Trophoblast cell (in vitro differentiated cells and primary cell): ENCODE measurements around the gene KIF26B.

Source experiments
- DNase-seq, 2 donors: peaks; one replicate each; pipeline ENCODE4 v3.0.0-alpha.2; 2016
- H2AFZ ChIP-seq: 2 replicates; pipeline ENCODE4 v1.6.1; 2013; ENCODE audit warnings: low read length, moderate library complexity, mild to moderate bottlenecking; ENCODE audit not compliant: insufficient read depth, poor library complexity
- H2AK5ac ChIP-seq: 2 replicates; pipeline ENCODE4 v1.6.1; 2013; ENCODE audit warnings: mild to moderate bottlenecking, low read length
- H2BK120ac ChIP-seq: 2 replicates; pipeline ENCODE4 v1.6.1; 2013; ENCODE audit warnings: low read length, mild to moderate bottlenecking, moderate library complexity; ENCODE audit not compliant: insufficient read depth, poor library complexity
- H2BK12ac ChIP-seq: 2 replicates; pipeline ENCODE4 v1.6.1; 2013; ENCODE audit warnings: mild to moderate bottlenecking, low read length, moderate library complexity
- H2BK5ac ChIP-seq: 2 replicates; pipeline ENCODE4 v1.6.1; 2013; ENCODE audit warnings: low read length, low read depth, moderate library complexity, mild to moderate bottlenecking; ENCODE audit not compliant: poor library complexity
- H3K14ac ChIP-seq: 2 replicates; pipeline ENCODE4 v1.6.1; 2013; ENCODE audit warnings: mild to moderate bottlenecking, low read length
- H3K18ac ChIP-seq: 2 replicates; pipeline ENCODE4 v1.6.1; 2013; ENCODE audit warnings: mild to moderate bottlenecking, low read length
- H3K23ac ChIP-seq: 2 replicates; pipeline ENCODE4 v1.6.1; 2013; ENCODE audit warnings: low read length
- H3K27ac ChIP-seq: 2 replicates; pipeline ENCODE4 v1.5.1; 2013; ENCODE audit warnings: low read depth, mild to moderate bottlenecking, inconsistent platforms, low read length, moderate library complexity
- H3K27me3 ChIP-seq: 2 replicates; pipeline ENCODE4 v1.6.1; 2013; ENCODE audit warnings: inconsistent platforms, mild to moderate bottlenecking, low read length, moderate library complexity; ENCODE audit not compliant: insufficient read depth
- H3K36me3 ChIP-seq, 2 experiments: 1 replicate in 1 of 2; 2 replicates in 1 of 2; pipeline ENCODE4 v1.6.1; 2013; ENCODE audit warnings: low read length in 2 of 2, mild to moderate bottlenecking in 2 of 2, moderate library complexity in 1 of 2; ENCODE audit not compliant: insufficient read depth in 2 of 2, control insufficient read depth in 1 of 2
- H3K4ac ChIP-seq: 2 replicates; pipeline ENCODE4 v1.6.1; 2013; ENCODE audit warnings: low read depth, mild to moderate bottlenecking, low read length, moderate library complexity
- H3K4me1 ChIP-seq, 2 experiments: 1 replicate in 1 of 2; 2 replicates in 1 of 2; pipeline ENCODE4 v1.6.1; 2013; ENCODE audit warnings: low read length in 2 of 2, mild to moderate bottlenecking in 2 of 2, moderate library complexity in 1 of 2; ENCODE audit not compliant: insufficient read depth in 2 of 2, control insufficient read depth in 1 of 2
- H3K4me2 ChIP-seq: 2 replicates; pipeline ENCODE4 v1.6.1; 2013; ENCODE audit warnings: inconsistent platforms, mild to moderate bottlenecking, low read length, moderate library complexity
- H3K4me3 ChIP-seq: 2 replicates; pipeline ENCODE4 v1.5.1; 2013; ENCODE audit warnings: mild to moderate bottlenecking, low read depth, low read length, inconsistent platforms
- H3K79me1 ChIP-seq: one replicate; pipeline ENCODE4 v1.6.1; 2013; ENCODE audit warnings: low read length
- H3K79me2 ChIP-seq: 2 replicates; pipeline ENCODE4 v1.6.1; 2013; ENCODE audit warnings: low read length, mild to moderate bottlenecking; ENCODE audit not compliant: control insufficient read depth, insufficient read depth, poor library complexity
- H3K9ac ChIP-seq: 2 replicates; pipeline ENCODE4 v1.6.1; 2013; ENCODE audit warnings: mild to moderate bottlenecking, low read length
- H3K9me3 ChIP-seq: 2 replicates; pipeline ENCODE4 v1.6.1; 2013; ENCODE audit warnings: low read depth, mild to moderate bottlenecking, control low read depth, inconsistent platforms, low read length; ENCODE audit not compliant: insufficient read depth
- H4K12ac ChIP-seq: 2 replicates; pipeline ENCODE4 v1.6.1; 2013; ENCODE audit warnings: low read depth, mild to moderate bottlenecking, low read length, moderate library complexity
- H4K8ac ChIP-seq: 2 replicates; pipeline ENCODE4 v1.6.1; 2013; ENCODE audit warnings: low read depth, mild to moderate bottlenecking, low read length, moderate library complexity
- H4K91ac ChIP-seq: one replicate; pipeline ENCODE4 v1.6.1; 2013; ENCODE audit warnings: low read depth, mild to moderate bottlenecking, low read length, moderate library complexity
- WGBS: extraction: QIAGEN DNeasy Blood & Tissue Kit; methylation state at CpG from one replicate; pipeline ENCODE4 v1.1.7; 2013; ENCODE audit warnings: missing lambda C conversion rate; ENCODE audit not compliant: insufficient read length, insufficient coverage; ENCODE audit errors: extremely low coverage; 5-methylcytosine and 5-hydroxymethylcytosine counted together

The KIF26B gene

GRCh38 chr1:245480393-245481120 lies 325.8 kb downstream of the KIF26B start:
- Histone ChIP-seq H3K4me2 (no peak overlapping the region), H4K12ac (no peak overlapping the region), H3K27me3 (no peaks in the 10 kb centered on the region), H3K4me3 (no peak overlapping the region), H2BK12ac (no peak overlapping the region), H3K18ac (no peak overlapping the region), H3K23ac (no peak overlapping the region), H4K91ac (no peak overlapping the region), H3K36me3 (no peaks in the 10 kb centered on the region), H2AFZ (no peak overlapping the region), H4K8ac (no peak overlapping the region), H2BK120ac (no peak overlapping the region), H3K27ac (no peak overlapping the region), H2AK5ac (no peak overlapping the region), H3K4me1 (peaks cover 4 to 9% of the 10 kb centered on the region in 2 experiments), H3K79me2 (no peaks in the 10 kb centered on the region), H3K9ac (no peak overlapping the region), H3K4ac (no peak overlapping the region), H3K9me3 (peaks cover 1% of the 10 kb centered on the region), H3K79me1 (no peaks in the 10 kb centered on the region), H3K14ac (no peak overlapping the region), H2BK5ac (no peak overlapping the region)
- DNase-seq: no peak
- WGBS: no CpG with 5 or more reads among the region's 6 CpGs

GRCh38 chr1:245481261-245481660 lies 326.5 kb downstream of the KIF26B start:
- no peak for DNase-seq
- no peak overlapping the region for H2BK12ac ChIP-seq
- H3K4me3 ChIP-seq: no peak overlapping the region
- no peak overlapping the region for H2BK5ac ChIP-seq
- no peak overlapping the region for H3K4me2 ChIP-seq
- H4K91ac ChIP-seq: no peak overlapping the region
- H3K14ac ChIP-seq: no peak overlapping the region
- H2AK5ac ChIP-seq: no peak overlapping the region
- H3K79me2 ChIP-seq: no peaks in the 10 kb centered on the region
- no peak overlapping the region for H3K18ac ChIP-seq
- H3K27me3 ChIP-seq: no peaks in the 10 kb centered on the region
- no peaks in the 10 kb centered on the region for H3K36me3 ChIP-seq
- no peak overlapping the region for H3K27ac ChIP-seq
- no peak overlapping the region for H3K4ac ChIP-seq
- no peak overlapping the region for H3K9ac ChIP-seq
- no peaks in the 10 kb centered on the region for H3K79me1 ChIP-seq
- peaks cover 4 to 9% of the 10 kb centered on the region in 2 experiments for H3K4me1 ChIP-seq
- no peak overlapping the region for H2AFZ ChIP-seq
- no peak overlapping the region for H4K12ac ChIP-seq
- no peak overlapping the region for H4K8ac ChIP-seq
- WGBS: no CpG with 5 or more reads among the region's 6 CpGs
- H2BK120ac ChIP-seq: no peak overlapping the region
- peaks cover 1% of the 10 kb centered on the region for H3K9me3 ChIP-seq
- H3K23ac ChIP-seq: no peak overlapping the region

GRCh38 chr1:245483247-245483646 lies 328.5 kb downstream of the KIF26B start:
- no peak for DNase-seq
- peaks cover 8 to 17% of the 10 kb centered on the region in 2 experiments for H3K4me1 ChIP-seq
- H2BK120ac ChIP-seq: no peak overlapping the region
- no peak overlapping the region for H3K4me2 ChIP-seq
- H4K8ac ChIP-seq: no peak overlapping the region
- H3K9ac ChIP-seq: no peak overlapping the region
- no peak overlapping the region for H3K4ac ChIP-seq
- H3K36me3 ChIP-seq: peaks cover 0 to 2% of the 10 kb centered on the region in 2 experiments
- no peak overlapping the region for H3K23ac ChIP-seq
- no peak overlapping the region for H3K4me3 ChIP-seq
- no peak overlapping the region for H2AK5ac ChIP-seq
- no peak overlapping the region for H4K12ac ChIP-seq
- H3K79me2 ChIP-seq: no peaks in the 10 kb centered on the region
- no peaks in the 10 kb centered on the region for H3K27me3 ChIP-seq
- H3K27ac ChIP-seq: no peak overlapping the region
- no peak overlapping the region for H3K18ac ChIP-seq
- no peak overlapping the region for H2AFZ ChIP-seq
- peaks cover 1% of the 10 kb centered on the region for H3K9me3 ChIP-seq
- H3K14ac ChIP-seq: no peak overlapping the region
- H3K79me1 ChIP-seq: no peaks in the 10 kb centered on the region
- no CpG with 5 or more reads among the region's 6 CpGs for WGBS
- H2BK5ac ChIP-seq: no peak overlapping the region
- no peak overlapping the region for H4K91ac ChIP-seq
- H2BK12ac ChIP-seq: no peak overlapping the region

- no peak overlapping the region for H4K91ac ChIP-seq
- no peak overlapping the region for H3K18ac ChIP-seq
- H4K12ac ChIP-seq: no peak overlapping the region
- no peaks in the 10 kb centered on the region for H3K27me3 ChIP-seq
- no peak overlapping the region for H3K4me3 ChIP-seq
- H3K23ac ChIP-seq: no peak overlapping the region
- H3K4me2 ChIP-seq: no peak overlapping the region
- H3K9ac ChIP-seq: no peak overlapping the region
- no peak overlapping the region for H2AFZ ChIP-seq
- H3K4me1 ChIP-seq: peaks cover 8 to 20% of the 10 kb centered on the region in 2 experiments
- H4K8ac ChIP-seq: no peak overlapping the region
- no peak overlapping the region for H2AK5ac ChIP-seq
- H3K79me2 ChIP-seq: no peaks in the 10 kb centered on the region
- H2BK12ac ChIP-seq: no peak overlapping the region
- no peaks in the 10 kb centered on the region for H3K79me1 ChIP-seq
- H3K14ac ChIP-seq: no peak overlapping the region
- H3K4ac ChIP-seq: no peak overlapping the region
- no CpG with 5 or more reads among the region's 2 CpGs for WGBS
- DNase-seq: no peak
- peaks cover 0 to 2% of the 10 kb centered on the region in 2 experiments for H3K36me3 ChIP-seq
- no peak overlapping the region for H3K27ac ChIP-seq
- H2BK5ac ChIP-seq: no peak overlapping the region
- peaks cover 1% of the 10 kb centered on the region for H3K9me3 ChIP-seq
- no peak overlapping the region for H2BK120ac ChIP-seq
Observed at GRCh38 chr1:245484176-245484575, 329.4 kb downstream of the KIF26B start.
